ENCODE measurements around the gene CPLX4. TPM values are rescaled to one million over a fixed set of nuclear protein-coding genes. Genes with fewer than 3 reads are reported as not detected.

Gene CPLX4
- total RNA-seq, 2 donors from 2014 or later, result not detected

GRCh38 chr18:59340312-59340711, 21.9 kb upstream of the CPLX4 start:
- Mint-ChIP-seq H3K27me3 (no peaks in the 10 kb centered on the region), H3K4me1 (ENCODE audit: low read depth in 2 of 2) (peaks cover 31 to 41% of the 10 kb centered on the region in 2 donors), H3K27ac (peak overlapping the region; percentile 7 to 42), H3K36me3 (peaks cover 78% of the 10 kb centered on the region), H3K4me3 (no peak overlapping the region), H3K9me3 (no peaks in the 10 kb centered on the region)
- no peak for ATAC-seq
- no peak for DNase-seq (ENCODE audit: low spot score)

- peaks cover 0 to 5% of the 10 kb centered on the region in 2 donors for H3K4me1 Mint-ChIP-seq (ENCODE audit: low read depth in 2 of 2)
- H3K27me3 Mint-ChIP-seq, result no peaks in the 10 kb centered on the region
- no peak for DNase-seq (ENCODE audit: low spot score)
- H3K36me3 Mint-ChIP-seq, result peaks cover 46% of the 10 kb centered on the region
- H3K9me3 Mint-ChIP-seq, result no peaks in the 10 kb centered on the region
- ATAC-seq, result no peak
- no peak overlapping the region for H3K27ac Mint-ChIP-seq
- H3K4me3 Mint-ChIP-seq, result no peak overlapping the region
Observed at GRCh38 chr18:59332986-59333385, 14.5 kb upstream of the CPLX4 start.

- DNase-seq (ENCODE audit: low spot score) (no peak), ATAC-seq (no peak)
Observed at GRCh38 chr18:59328683-59329082, 10.2 kb upstream of the CPLX4 start.

GRCh38 chr18:59325965-59326364, 7.5 kb upstream of the CPLX4 start:
- peaks cover 24% of the 10 kb centered on the region for H3K36me3 Mint-ChIP-seq
- peaks cover 0 to under 1% of the 10 kb centered on the region in 2 donors for H3K27me3 Mint-ChIP-seq
- ATAC-seq, result no peak
- no peak overlapping the region for H3K27ac Mint-ChIP-seq
- no peak overlapping the region for H3K4me3 Mint-ChIP-seq
- DNase-seq (ENCODE audit: low spot score), result no peak
- H3K9me3 Mint-ChIP-seq, result no peaks in the 10 kb centered on the region
- no peaks in the 10 kb centered on the region for H3K4me1 Mint-ChIP-seq (ENCODE audit: low read depth in 2 of 2)

More at GRCh38 chr18:59328683-59329082, 10.2 kb upstream of the CPLX4 start:
- no peaks in the 10 kb centered on the region for H3K4me1 Mint-ChIP-seq (ENCODE audit: low read depth in 2 of 2)
- no peak overlapping the region for H3K27ac Mint-ChIP-seq
- H3K4me3 Mint-ChIP-seq, result no peak overlapping the region
- H3K27me3 Mint-ChIP-seq, result no peaks in the 10 kb centered on the region
- peaks cover 35% of the 10 kb centered on the region for H3K36me3 Mint-ChIP-seq
- H3K9me3 Mint-ChIP-seq, result no peaks in the 10 kb centered on the region

DNA sequence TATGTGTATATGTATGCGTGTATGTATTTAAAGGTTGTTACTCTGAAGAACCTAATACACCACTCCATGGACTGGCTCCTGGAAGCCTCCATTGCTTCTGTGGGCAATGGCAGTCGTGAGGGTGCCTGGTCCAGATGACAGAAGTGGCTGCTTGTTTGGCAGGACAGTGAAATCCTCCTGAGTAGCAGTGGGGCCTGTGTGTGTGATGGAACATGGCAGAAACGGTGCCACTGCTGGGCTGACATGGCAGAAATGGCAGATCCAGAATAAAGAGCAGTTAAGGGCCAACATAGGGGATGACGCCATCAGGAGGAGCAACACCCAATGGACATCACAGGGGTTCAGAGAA, 6.1 kb upstream of the CPLX4 start:
- Mint-ChIP-seq H3K36me3 (peaks cover 24% of the 10 kb centered on the region), H3K9me3 (no peaks in the 10 kb centered on the region), H3K27ac (no peak overlapping the region), H3K4me3 (no peak overlapping the region), H3K27me3 (peaks cover 0 to 4% of the 10 kb centered on the region in 2 donors), H3K4me1 (ENCODE audit: low read depth in 2 of 2) (no peaks in the 10 kb centered on the region)
- ATAC-seq (peak in 1 of 2 donors; percentile 15), DNase-seq (ENCODE audit: low spot score) (no peak)

GRCh38 chr18:59323931-59324622, 5.6 kb upstream of the CPLX4 start:
- Mint-ChIP-seq H3K27ac (no peak overlapping the region), H3K4me3 (no peak overlapping the region), H3K27me3 (peaks cover 0 to 6% of the 10 kb centered on the region in 2 donors), H3K4me1 (ENCODE audit: low read depth in 2 of 2) (no peaks in the 10 kb centered on the region), H3K36me3 (peaks cover 24% of the 10 kb centered on the region), H3K9me3 (no peaks in the 10 kb centered on the region)
- ATAC-seq, result peak; percentile 33 to 40
- DNase-seq (ENCODE audit: low spot score), result no peak

DNA sequence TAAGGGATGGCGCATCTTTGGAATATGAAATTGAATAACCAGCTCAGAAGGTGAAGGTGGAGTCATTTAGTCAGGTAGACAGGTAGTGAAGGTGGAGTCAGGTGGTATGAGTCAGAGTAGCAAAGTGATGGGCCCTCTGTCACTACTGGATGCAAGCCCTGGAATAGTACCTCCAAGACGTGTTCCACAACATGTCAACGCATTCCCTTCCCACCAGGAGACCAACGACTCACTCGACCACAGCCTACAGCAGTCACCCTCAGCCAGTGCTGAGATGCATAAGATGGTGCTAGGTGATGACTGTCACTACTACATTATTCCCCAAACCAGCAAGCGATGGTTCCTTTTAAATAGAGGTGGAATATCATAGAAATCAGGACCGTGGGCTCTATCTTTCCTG, 6.8 kb downstream of the CPLX4 start:
- ATAC-seq (no peak), DNase-seq (ENCODE audit: low spot score) (no peak)
- Mint-ChIP-seq H3K4me3 (no peak overlapping the region), H3K27ac (no peak overlapping the region), H3K4me1 (ENCODE audit: low read depth in 2 of 2) (no peaks in the 10 kb centered on the region), H3K9me3 (no peaks in the 10 kb centered on the region), H3K27me3 (peaks cover 32 to 33% of the 10 kb centered on the region in 2 donors), H3K36me3 (no peaks in the 10 kb centered on the region)

- no peaks in the 10 kb centered on the region for H3K9me3 Mint-ChIP-seq
- H3K4me1 Mint-ChIP-seq (ENCODE audit: low read depth in 2 of 2), result no peaks in the 10 kb centered on the region
- H3K4me3 Mint-ChIP-seq, result no peak overlapping the region
- peaks cover 32 to 40% of the 10 kb centered on the region in 2 donors for H3K27me3 Mint-ChIP-seq
- no peaks in the 10 kb centered on the region for H3K36me3 Mint-ChIP-seq
- no peak overlapping the region for H3K27ac Mint-ChIP-seq
- no peak for DNase-seq (ENCODE audit: low spot score)
- no peak for ATAC-seq
Observed at GRCh38 chr18:59308938-59309260, 9.6 kb downstream of the CPLX4 start.

DNA sequence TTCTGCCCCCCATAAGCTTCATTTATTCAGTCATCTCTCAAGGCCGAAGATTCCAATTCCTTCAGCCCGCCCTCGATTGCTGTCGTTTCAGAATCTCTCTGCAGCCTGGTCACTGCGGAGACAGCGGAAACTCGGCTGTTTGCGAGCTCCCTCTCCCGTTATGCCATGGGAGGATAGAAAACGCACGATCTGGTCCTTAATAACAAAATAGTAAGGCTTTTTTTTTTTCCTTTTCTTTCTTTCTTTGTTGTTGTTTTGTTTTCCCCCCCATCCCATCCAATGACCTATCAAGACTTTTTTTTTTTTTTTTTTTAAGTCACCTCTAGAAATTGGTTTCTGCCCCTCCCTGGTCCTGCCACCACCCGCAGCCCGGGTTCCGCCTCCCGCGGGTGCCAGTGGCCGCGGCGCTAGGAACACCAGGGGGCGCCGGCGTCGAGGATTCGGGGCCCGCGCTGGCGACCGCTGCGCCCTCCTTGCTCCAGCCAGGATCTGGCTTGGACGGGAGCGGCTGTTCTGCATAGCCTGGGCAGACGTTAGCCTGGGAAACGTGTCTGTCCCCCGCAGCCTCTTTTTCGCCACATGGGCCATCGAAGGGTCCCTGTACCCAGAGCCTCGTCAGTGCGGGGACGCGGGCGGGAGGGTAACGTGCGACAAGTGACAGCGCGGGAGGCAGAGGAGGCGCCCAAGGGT, 10.1 kb downstream of the CPLX4 start:
- no peaks in the 10 kb centered on the region for H3K9me3 Mint-ChIP-seq
- H3K27me3 Mint-ChIP-seq, result peaks cover 30 to 37% of the 10 kb centered on the region in 2 donors
- H3K36me3 Mint-ChIP-seq, result no peaks in the 10 kb centered on the region
- H3K27ac Mint-ChIP-seq, result no peak overlapping the region
- H3K4me1 Mint-ChIP-seq (ENCODE audit: low read depth in 2 of 2), result no peaks in the 10 kb centered on the region
- DNase-seq (ENCODE audit: low spot score) (no peak), ATAC-seq (peak; percentile 88 to 92)
- H3K4me3 Mint-ChIP-seq, result no peak overlapping the region

DNA sequence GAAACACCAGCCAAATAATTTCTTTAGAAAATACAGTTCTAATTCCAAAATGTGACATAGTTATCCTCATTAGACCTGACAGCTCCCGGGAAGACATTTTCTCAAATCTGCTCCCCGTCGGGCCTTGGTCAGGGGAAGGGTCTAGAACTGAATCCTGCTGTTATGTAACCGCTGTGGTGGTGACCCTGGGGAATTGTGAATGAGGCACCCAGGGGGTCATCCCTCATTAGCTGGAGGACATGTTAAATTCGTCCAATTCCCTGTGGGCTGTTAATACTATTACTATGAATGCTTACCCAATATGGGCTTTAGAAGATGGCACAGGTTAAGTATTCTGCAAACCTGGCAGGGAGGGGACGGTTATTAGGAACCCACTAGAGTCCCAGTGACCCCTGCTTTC, 11.8 kb downstream of the CPLX4 start:
- Mint-ChIP-seq H3K9me3 (no peaks in the 10 kb centered on the region), H3K4me3 (no peak overlapping the region), H3K27me3 (peaks cover 28 to 39% of the 10 kb centered on the region in 2 donors), H3K4me1 (ENCODE audit: low read depth in 2 of 2) (no peaks in the 10 kb centered on the region), H3K36me3 (no peaks in the 10 kb centered on the region), H3K27ac (no peak overlapping the region)
- DNase-seq (ENCODE audit: low spot score) (no peak), ATAC-seq (no peak)

GRCh38 chr18:59305295-59305694, 13.2 kb downstream of the CPLX4 start:
- Mint-ChIP-seq H3K9me3 (no peaks in the 10 kb centered on the region), H3K4me1 (ENCODE audit: low read depth in 2 of 2) (no peaks in the 10 kb centered on the region), H3K27ac (no peak overlapping the region), H3K27me3 (peaks cover 21 to 31% of the 10 kb centered on the region in 2 donors), H3K36me3 (no peaks in the 10 kb centered on the region), H3K4me3 (no peak overlapping the region)
- DNase-seq (ENCODE audit: low spot score), result no peak
- ATAC-seq, result no peak

GRCh38 chr18:59303656-59304195, 14.7 kb downstream of the CPLX4 start:
- H3K4me1 Mint-ChIP-seq (ENCODE audit: low read depth in 2 of 2), result no peaks in the 10 kb centered on the region
- DNase-seq (ENCODE audit: low spot score) (no peak), ATAC-seq (no peak)
- H3K27ac Mint-ChIP-seq, result no peak overlapping the region
- H3K36me3 Mint-ChIP-seq, result no peaks in the 10 kb centered on the region
- peaks cover 22 to 27% of the 10 kb centered on the region in 2 donors for H3K27me3 Mint-ChIP-seq
- no peaks in the 10 kb centered on the region for H3K9me3 Mint-ChIP-seq
- H3K4me3 Mint-ChIP-seq, result no peak overlapping the region

DNA sequence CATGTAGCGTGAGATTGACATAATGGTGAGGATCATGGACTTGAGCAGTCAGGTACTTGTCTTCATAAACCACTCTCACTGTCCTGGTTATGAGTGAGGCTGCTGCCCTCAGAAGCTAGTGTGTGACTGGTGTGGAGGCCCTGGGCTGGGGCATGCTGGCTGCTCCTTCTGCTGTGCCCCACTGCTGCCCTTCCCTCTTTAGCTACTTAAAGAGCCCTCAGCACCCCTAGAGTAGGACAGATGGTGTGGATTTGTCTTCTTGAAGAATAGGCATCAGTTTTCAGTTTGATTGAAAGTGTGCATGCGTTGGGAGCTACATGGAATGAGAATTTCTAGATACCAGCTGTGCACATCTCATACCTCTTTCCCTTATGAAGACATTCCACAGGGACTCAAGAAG, 15.4 kb downstream of the CPLX4 start:
- H3K4me3 Mint-ChIP-seq, result no peak overlapping the region
- no peak overlapping the region for H3K27ac Mint-ChIP-seq
- H3K27me3 Mint-ChIP-seq, result peaks cover 24 to 27% of the 10 kb centered on the region in 2 donors
- H3K9me3 Mint-ChIP-seq, result no peaks in the 10 kb centered on the region
- DNase-seq (ENCODE audit: low spot score) (no peak), ATAC-seq (no peak)
- no peaks in the 10 kb centered on the region for H3K4me1 Mint-ChIP-seq (ENCODE audit: low read depth in 2 of 2)
- H3K36me3 Mint-ChIP-seq, result no peaks in the 10 kb centered on the region

DNA sequence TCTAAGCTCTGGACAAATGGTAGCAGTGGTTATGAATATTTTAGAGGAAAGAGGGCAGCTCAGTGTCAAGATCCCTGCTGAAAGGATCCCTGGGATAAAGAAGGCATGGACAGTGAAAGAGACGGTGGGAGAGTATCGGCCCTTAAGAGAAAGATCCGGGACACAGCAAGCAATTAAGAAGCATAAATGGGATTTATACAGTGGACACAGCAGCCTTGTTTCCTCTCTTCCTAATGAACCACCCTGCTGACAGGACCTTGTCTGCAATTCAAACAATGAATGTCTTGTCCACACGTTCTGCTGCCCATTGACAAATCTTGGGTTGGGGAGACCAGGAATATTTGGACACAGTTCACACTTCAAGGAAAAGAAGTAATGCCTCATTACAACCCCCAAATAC, 16.5 kb downstream of the CPLX4 start:
- Mint-ChIP-seq H3K36me3 (no peaks in the 10 kb centered on the region), H3K27ac (no peak overlapping the region), H3K4me3 (no peak overlapping the region), H3K27me3 (peaks cover 23 to 27% of the 10 kb centered on the region in 2 donors), H3K9me3 (no peaks in the 10 kb centered on the region), H3K4me1 (ENCODE audit: low read depth in 2 of 2) (no peaks in the 10 kb centered on the region)
- no peak for DNase-seq (ENCODE audit: low spot score)
- ATAC-seq, result no peak
